IPS DF 19.7 (cell line): ENCODE measurements around the gene CCDC69.

ENCODE experiments used
- DNase-seq: peaks from one replicate; pipeline ENCODE4 v3.0.0-alpha.2; 2013; ENCODE audit warnings: low read depth, low spot score

The CCDC69 gene

GRCh38 chr5:151164687-151165392 is 59.1 kb downstream of the CCDC69 start:
- no peak for DNase-seq

- DNase-seq: no peak
These were observed 61.1 kb downstream of the CCDC69 start for GRCh38 chr5:151162776-151163175.

GRCh38 chr5:151159649-151160373 is 64.1 kb downstream of the CCDC69 start:
- no peak for DNase-seq

- DNase-seq: no peak
These were observed 65.6 kb downstream of the CCDC69 start for GRCh38 chr5:151158287-151158661.

- DNase-seq: peak; percentile 60
These were observed 66.2 kb downstream of the CCDC69 start, which contains the start of gene ANXA6 for GRCh38 chr5:151157426-151158286. ANXA6 (minus strand) TSS chr5:151157779; CDS start chr5:151147901, 9,878 bp downstream.

GRCh38 chr5:151156507-151157420 is 67.1 kb downstream of the CCDC69 start:
- no peak for DNase-seq

GRCh38 chr5:151155775-151156506 is 68.0 kb downstream of the CCDC69 start:
- DNase-seq: no peak

- no peak for DNase-seq
These were observed 68.7 kb downstream of the CCDC69 start for GRCh38 chr5:151154931-151155774.

GRCh38 chr5:151153766-151154272 is 70.1 kb downstream of the CCDC69 start:
- no peak for DNase-seq

- no peak for DNase-seq
These were observed 70.6 kb downstream of the CCDC69 start for GRCh38 chr5:151153300-151153699.

GRCh38 chr5:151151793-151152192 is 72.1 kb downstream of the CCDC69 start:
- no peak for DNase-seq

GRCh38 chr5:151151263-151151660 is 72.6 kb downstream of the CCDC69 start:
- no peak for DNase-seq

GRCh38 chr5:151150471-151151262 is 73.2 kb downstream of the CCDC69 start:
- DNase-seq: no peak

- DNase-seq: no peak
These were observed 75.3 kb downstream of the CCDC69 start for GRCh38 chr5:151148583-151148982.

- no peak for DNase-seq
These were observed 76.9 kb downstream of the CCDC69 start for GRCh38 chr5:151147033-151147432.

GRCh38 chr5:151146061-151146460 is 77.8 kb downstream of the CCDC69 start:
- DNase-seq: no peak

- no peak for DNase-seq
These were observed 79.0 kb downstream of the CCDC69 start for GRCh38 chr5:151144922-151145321.

- no peak for DNase-seq
These were observed 79.6 kb downstream of the CCDC69 start for GRCh38 chr5:151144275-151144674.
